ENCODE results near the gene UPK1A. TPM values are rescaled to one million over a fixed set of nuclear protein-coding genes. Genes with fewer than 3 reads are reported as not detected.

Gene UPK1A
- total and polyA plus RNA-seq, 2 experiments from 2014 or later = 7.8 to 19.6 TPM

GRCh38 chr19:35727053-35727955, 61.0 kb downstream of the UPK1A start:
- DNase-seq (ENCODE audit: low spot score) = no peak
- no peaks in the 10 kb centered on the region for H3K36me3 ChIP-seq (replicated peaks; ENCODE audit: insufficient read depth, low read depth)
- WGBS (ENCODE audit: low lambda C conversion rate, missing lambda C conversion rate) = 97% methylated on average over 25 of the region's 25 CpGs

More at GRCh38 chr19:35727053-35727955, 61.0 kb downstream of the UPK1A start:
- H3K27me3 ChIP-seq = no peaks in the 10 kb centered on the region
- H3K79me2 ChIP-seq = peaks cover 2% of the 10 kb centered on the region
- H3K9me2 ChIP-seq (replicated peaks; ENCODE audit: insufficient read depth) = no peaks in the 10 kb centered on the region
- TF ChIP-seq EZH2 (IDR thresholded peaks at IDR 0.05; ENCODE audit: borderline replicate concordance) = no peak
- no peak for TF ChIP-seq CTCF (IDR thresholded peaks at IDR 0.05; ENCODE audit: poor library complexity)
- TF ChIP-seq EZH2phosphoT487 (IDR thresholded peaks at IDR 0.05; ENCODE audit: low read depth, severe bottlenecking, unreplicated experiment) = no peak
- H3K4me3 ChIP-seq = no peak overlapping the region
- no peaks in the 10 kb centered on the region for H3K9me3 ChIP-seq (ENCODE audit: low read depth)
- H3K4me2 ChIP-seq = no peak overlapping the region
- no peak overlapping the region for H2AFZ ChIP-seq
- no peak overlapping the region for H3K27ac ChIP-seq
- H3K4me1 ChIP-seq (ENCODE audit: insufficient read depth) = no peaks in the 10 kb centered on the region
- H4K20me1 ChIP-seq (ENCODE audit: insufficient read depth, poor library complexity, severe bottlenecking) = no peaks in the 10 kb centered on the region

Other genes with a start within 250 kb of the UPK1A start
- gene FFAR2, start 218.3 kb upstream of the UPK1A start, total RNA-seq = 0.16 and 0.20 TPM in 2 replicates
- 0.64 TPM in 1 of 2 replicates, not detected in the other for gene FFAR2, start 218.3 kb upstream of the UPK1A start, polyA plus RNA-seq
- gene KRTDAP, start 176.1 kb upstream of the UPK1A start, total RNA-seq = 1.6 and 2.7 TPM in 2 replicates
- 0.97 and 1.6 TPM in 2 replicates for gene KRTDAP, start 176.1 kb upstream of the UPK1A start, polyA plus RNA-seq
- gene DMKN, start 152.9 kb upstream of the UPK1A start, total RNA-seq = 57.0 and 64.1 TPM in 2 replicates
- 99.5 and 111 TPM in 2 replicates for gene DMKN, start 152.9 kb upstream of the UPK1A start, polyA plus RNA-seq
- gene SBSN, start 138.2 kb upstream of the UPK1A start, total RNA-seq = 0.40 TPM in 1 of 2 replicates, not detected in the other
- 0.19 and 0.66 TPM in 2 replicates for gene SBSN, start 138.2 kb upstream of the UPK1A start, polyA plus RNA-seq
- gene GAPDHS, start 133.1 kb upstream of the UPK1A start, total RNA-seq = not detected in 2 replicates
- not detected in 2 replicates for gene GAPDHS, start 133.1 kb upstream of the UPK1A start, polyA plus RNA-seq
- 115 and 133 TPM in 2 replicates for gene TMEM147, start 120.9 kb upstream of the UPK1A start, total RNA-seq
- 287 and 288 TPM in 2 replicates for gene TMEM147, start 120.9 kb upstream of the UPK1A start, polyA plus RNA-seq
- 5.0 and 6.4 TPM in 2 replicates for gene ATP4A, start 102.9 kb upstream of the UPK1A start, total RNA-seq
- 3.5 and 5.1 TPM in 2 replicates for gene ATP4A, start 102.9 kb upstream of the UPK1A start, polyA plus RNA-seq
- not detected in 2 replicates for gene PMIS2, start 80.3 kb upstream of the UPK1A start, total RNA-seq
- gene PMIS2, start 80.3 kb upstream of the UPK1A start, polyA plus RNA-seq = not detected in 2 replicates
- gene HAUS5, start 53.8 kb upstream of the UPK1A start, total RNA-seq = 4.9 and 6.3 TPM in 2 replicates
- 12.6 and 15.4 TPM in 2 replicates for gene HAUS5, start 53.8 kb upstream of the UPK1A start, polyA plus RNA-seq
- 43.3 and 43.6 TPM in 2 replicates for gene RBM42, start 37.5 kb upstream of the UPK1A start, total RNA-seq
- 113 and 125 TPM in 2 replicates for gene RBM42, start 37.5 kb upstream of the UPK1A start, polyA plus RNA-seq
- 1.0 and 1.4 TPM in 2 replicates for gene ETV2, start 24.8 kb upstream of the UPK1A start, total RNA-seq
- gene ETV2, start 24.8 kb upstream of the UPK1A start, polyA plus RNA-seq = 0.79 and 3.5 TPM in 2 replicates
- gene COX6B1, start 18.2 kb upstream of the UPK1A start, total RNA-seq = 586 and 603 TPM in 2 replicates
- gene COX6B1, start 18.2 kb upstream of the UPK1A start, polyA plus RNA-seq = 635 and 692 TPM in 2 replicates
- not detected in 2 replicates for gene ZBTB32, start 38.0 kb downstream of the UPK1A start, total RNA-seq
- gene ZBTB32, start 38.0 kb downstream of the UPK1A start, polyA plus RNA-seq = 0.11 and 0.80 TPM in 2 replicates
- 6.9 and 12.8 TPM in 2 replicates for gene KMT2B, start 51.5 kb downstream of the UPK1A start, total RNA-seq
- gene KMT2B, start 51.5 kb downstream of the UPK1A start, polyA plus RNA-seq = 9.3 and 10.7 TPM in 2 replicates
- gene IGFLR1, start 75.9 kb downstream of the UPK1A start, total RNA-seq = 3.6 and 5.6 TPM in 2 replicates
- 4.5 and 4.6 TPM in 2 replicates for gene IGFLR1, start 75.9 kb downstream of the UPK1A start, polyA plus RNA-seq
- 11.4 and 27.4 TPM in 2 replicates for gene U2AF1L4, start 78.9 kb downstream of the UPK1A start, total RNA-seq
- 60.7 and 76.0 TPM in 2 replicates for gene U2AF1L4, start 78.9 kb downstream of the UPK1A start, polyA plus RNA-seq
- 24.8 and 39.1 TPM in 2 replicates for gene PSENEN, start 79.1 kb downstream of the UPK1A start, total RNA-seq
- gene PSENEN, start 79.1 kb downstream of the UPK1A start, polyA plus RNA-seq = 106 and 127 TPM in 2 replicates
- gene LIN37, start 82.1 kb downstream of the UPK1A start, total RNA-seq = 7.9 and 12.0 TPM in 2 replicates
- 13.6 and 17.6 TPM in 2 replicates for gene LIN37, start 82.1 kb downstream of the UPK1A start, polyA plus RNA-seq
- 7.1 and 14.2 TPM in 2 replicates for gene HSPB6, start 90.5 kb downstream of the UPK1A start, total RNA-seq
- gene HSPB6, start 90.5 kb downstream of the UPK1A start, polyA plus RNA-seq = 235 and 240 TPM in 2 replicates
- 3.7 and 12.2 TPM in 2 replicates for gene PROSER3, start 91.7 kb downstream of the UPK1A start, total RNA-seq
- 26.5 and 30.7 TPM in 2 replicates for gene PROSER3, start 91.7 kb downstream of the UPK1A start, polyA plus RNA-seq
- 0.84 and 6.7 TPM in 2 replicates for gene ARHGAP33, start 109.0 kb downstream of the UPK1A start, total RNA-seq
- gene ARHGAP33, start 109.0 kb downstream of the UPK1A start, polyA plus RNA-seq = 7.9 and 11.4 TPM in 2 replicates
- 5.1 and 6.8 TPM in 2 replicates for gene PRODH2, start 146.3 kb downstream of the UPK1A start, total RNA-seq
- 7.1 and 13.9 TPM in 2 replicates for gene PRODH2, start 146.3 kb downstream of the UPK1A start, polyA plus RNA-seq
- 0.30 and 0.36 TPM in 2 replicates for gene NPHS1, start 186.0 kb downstream of the UPK1A start, total RNA-seq
- 0.15 and 0.76 TPM in 2 replicates for gene NPHS1, start 186.0 kb downstream of the UPK1A start, polyA plus RNA-seq
- gene KIRREL2, start 190.4 kb downstream of the UPK1A start, total RNA-seq = 0.12 and 1.4 TPM in 2 replicates
- gene KIRREL2, start 190.4 kb downstream of the UPK1A start, polyA plus RNA-seq = 0.64 and 2.3 TPM in 2 replicates
- 19.8 and 29.0 TPM in 2 replicates for gene APLP1, start 202.1 kb downstream of the UPK1A start, total RNA-seq
- gene APLP1, start 202.1 kb downstream of the UPK1A start, polyA plus RNA-seq = 115 and 147 TPM in 2 replicates
- gene NFKBID, start 234.0 kb downstream of the UPK1A start, total RNA-seq = 2.7 and 3.9 TPM in 2 replicates
- 7.3 and 10.8 TPM in 2 replicates for gene NFKBID, start 234.0 kb downstream of the UPK1A start, polyA plus RNA-seq
- 0.97 and 1.4 TPM in 2 replicates for gene HCST, start 236.0 kb downstream of the UPK1A start, total RNA-seq
- 3.9 and 4.8 TPM in 2 replicates for gene HCST, start 236.0 kb downstream of the UPK1A start, polyA plus RNA-seq
- gene TYROBP, start 241.8 kb downstream of the UPK1A start, total RNA-seq = 2.8 and 5.9 TPM in 2 replicates
- gene TYROBP, start 241.8 kb downstream of the UPK1A start, polyA plus RNA-seq = 2.9 and 4.9 TPM in 2 replicates

Measured in hepatocyte (in vitro differentiated cells).